Astrocyte (in vitro differentiated cells and primary cell): ENCODE results near the gene TRMT61A.
"Not testable (repeated sequence)": the region's sequence is repeated elsewhere in the genome, so short reads cannot be mapped to it uniquely, and the experiment has no call there.

ENCODE experiments used
- EZH2 ChIP-seq: IDR thresholded peaks from 2 replicates; pipeline ENCODE4 v1.6.1; 2012; ENCODE audit warnings: mild to moderate bottlenecking, low read length, inconsistent platforms; ENCODE audit not compliant: insufficient read depth
- TF ChIP-seq, protein P1 (sequence below): IDR thresholded peaks from 2 replicates; pipeline ENCODE4 v1.5.1; 2011; ENCODE audit warnings: low read depth, mild to moderate bottlenecking, inconsistent platforms, low read length, moderate library complexity; ENCODE audit not compliant: insufficient read depth

DNA sequence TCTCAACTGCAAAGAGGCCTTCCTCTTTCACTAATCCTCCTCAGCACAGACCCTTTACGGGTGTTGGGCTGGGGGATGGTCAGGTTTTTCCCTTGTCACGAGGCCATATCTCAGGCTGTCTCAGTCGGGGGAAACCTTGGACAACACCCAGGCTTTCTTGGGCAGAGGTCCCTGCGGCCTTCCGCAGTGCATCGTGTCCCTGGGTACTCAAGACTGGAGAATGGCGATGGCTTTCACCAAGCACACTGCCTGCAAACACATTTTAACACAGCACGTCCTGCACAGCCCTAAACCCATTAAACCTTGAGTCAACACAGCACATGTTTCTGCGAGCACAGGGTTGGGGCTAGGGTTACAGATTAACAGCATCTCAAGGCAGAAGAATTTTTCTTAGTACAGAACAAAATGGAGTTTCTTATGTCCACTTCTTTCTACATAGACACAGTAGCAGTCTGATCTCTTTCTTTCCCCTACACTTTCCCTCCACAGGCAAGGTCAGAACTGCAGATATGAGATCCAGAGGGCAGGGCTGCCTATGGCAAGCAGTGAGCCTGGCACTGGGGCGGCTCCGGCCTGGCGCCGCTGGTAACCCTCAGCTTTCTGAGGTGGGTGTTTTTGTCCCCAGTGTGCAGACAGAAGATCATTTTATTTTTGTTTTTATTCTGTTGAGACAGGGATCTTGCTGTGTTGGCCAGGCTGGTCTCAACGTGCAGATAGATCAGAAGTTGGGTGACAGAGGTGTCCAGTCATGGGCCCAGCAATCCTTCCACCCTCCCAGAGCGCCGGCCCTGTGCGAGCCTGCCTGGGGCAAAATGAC lies 3.4 kb upstream of the TRMT61A start:
- TF ChIP-seq, protein P1, sequence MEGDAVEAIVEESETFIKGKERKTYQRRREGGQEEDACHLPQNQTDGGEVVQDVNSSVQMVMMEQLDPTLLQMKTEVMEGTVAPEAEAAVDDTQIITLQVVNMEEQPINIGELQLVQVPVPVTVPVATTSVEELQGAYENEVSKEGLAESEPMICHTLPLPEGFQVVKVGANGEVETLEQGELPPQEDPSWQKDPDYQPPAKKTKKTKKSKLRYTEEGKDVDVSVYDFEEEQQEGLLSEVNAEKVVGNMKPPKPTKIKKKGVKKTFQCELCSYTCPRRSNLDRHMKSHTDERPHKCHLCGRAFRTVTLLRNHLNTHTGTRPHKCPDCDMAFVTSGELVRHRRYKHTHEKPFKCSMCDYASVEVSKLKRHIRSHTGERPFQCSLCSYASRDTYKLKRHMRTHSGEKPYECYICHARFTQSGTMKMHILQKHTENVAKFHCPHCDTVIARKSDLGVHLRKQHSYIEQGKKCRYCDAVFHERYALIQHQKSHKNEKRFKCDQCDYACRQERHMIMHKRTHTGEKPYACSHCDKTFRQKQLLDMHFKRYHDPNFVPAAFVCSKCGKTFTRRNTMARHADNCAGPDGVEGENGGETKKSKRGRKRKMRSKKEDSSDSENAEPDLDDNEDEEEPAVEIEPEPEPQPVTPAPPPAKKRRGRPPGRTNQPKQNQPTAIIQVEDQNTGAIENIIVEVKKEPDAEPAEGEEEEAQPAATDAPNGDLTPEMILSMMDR, result not testable (repeated sequence)
- not testable (repeated sequence) for TF ChIP-seq EZH2
